Measurements from ENCODE around the gene ADAM15. TPM values are rescaled to one million over a fixed set of nuclear protein-coding genes. Genes with fewer than 3 reads are reported as not detected.

ADAM15 gene
- total RNA-seq, 4 donors from 2014 or later = 304 to 327 (median 321) TPM

DNA sequence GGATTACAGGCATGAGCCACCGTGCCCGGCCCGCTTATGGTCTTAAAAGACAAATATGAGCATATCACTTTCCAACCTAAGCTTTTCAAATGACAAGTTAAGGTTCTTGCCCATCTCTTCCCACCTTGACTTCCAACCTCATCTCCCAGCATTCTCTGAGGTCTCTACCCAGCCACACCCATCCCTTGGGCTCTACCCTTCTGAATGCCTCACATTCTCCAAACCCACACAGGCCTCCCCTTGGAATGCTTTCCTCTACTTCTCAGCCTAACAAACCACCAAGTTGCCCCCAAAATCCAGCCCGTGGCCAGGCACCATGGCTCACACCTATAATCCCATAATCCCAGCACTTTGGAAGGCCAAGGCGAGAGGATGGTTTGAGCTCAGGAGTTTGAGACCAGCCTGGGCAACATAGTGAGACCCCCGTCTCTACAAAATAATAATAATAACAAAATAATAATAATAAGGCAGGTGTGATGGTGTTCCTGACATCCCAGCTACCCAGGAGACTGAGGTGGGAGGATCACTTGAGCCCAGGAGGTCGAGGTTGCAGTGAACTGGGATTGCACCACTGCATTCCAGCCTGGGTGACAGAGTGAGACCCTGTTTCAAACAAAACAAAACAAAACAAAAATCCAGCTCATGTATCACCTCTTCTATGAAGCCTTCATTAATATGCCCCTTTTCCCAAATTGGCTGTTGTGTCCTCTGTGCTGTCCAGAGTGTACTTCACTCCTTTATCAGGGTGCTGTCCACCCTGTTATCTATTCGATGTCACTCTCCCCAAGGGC, 28.8 kb upstream of the ADAM15 start:
- DNase-seq (ENCODE audit: low spot score in 2 of 2) = no peak
- Histone ChIP-seq H3K36me3 (no peaks in the 10 kb centered on the region), H3K4me1 (peaks cover 45% of the 10 kb centered on the region), H3K4me3 (no peak overlapping the region), H3K27ac (no peak overlapping the region), H3K9me3 (no peaks in the 10 kb centered on the region), H3K27me3 (no peaks in the 10 kb centered on the region)
- TF ChIP-seq POLR2AphosphoS5 (IDR thresholded peaks at IDR 0.05) (no peak), POLR2A (IDR thresholded peaks at IDR 0.05) (no peak), EP300 (IDR thresholded peaks at IDR 0.05) (no peak)
- TF ChIP-seq, protein P1, sequence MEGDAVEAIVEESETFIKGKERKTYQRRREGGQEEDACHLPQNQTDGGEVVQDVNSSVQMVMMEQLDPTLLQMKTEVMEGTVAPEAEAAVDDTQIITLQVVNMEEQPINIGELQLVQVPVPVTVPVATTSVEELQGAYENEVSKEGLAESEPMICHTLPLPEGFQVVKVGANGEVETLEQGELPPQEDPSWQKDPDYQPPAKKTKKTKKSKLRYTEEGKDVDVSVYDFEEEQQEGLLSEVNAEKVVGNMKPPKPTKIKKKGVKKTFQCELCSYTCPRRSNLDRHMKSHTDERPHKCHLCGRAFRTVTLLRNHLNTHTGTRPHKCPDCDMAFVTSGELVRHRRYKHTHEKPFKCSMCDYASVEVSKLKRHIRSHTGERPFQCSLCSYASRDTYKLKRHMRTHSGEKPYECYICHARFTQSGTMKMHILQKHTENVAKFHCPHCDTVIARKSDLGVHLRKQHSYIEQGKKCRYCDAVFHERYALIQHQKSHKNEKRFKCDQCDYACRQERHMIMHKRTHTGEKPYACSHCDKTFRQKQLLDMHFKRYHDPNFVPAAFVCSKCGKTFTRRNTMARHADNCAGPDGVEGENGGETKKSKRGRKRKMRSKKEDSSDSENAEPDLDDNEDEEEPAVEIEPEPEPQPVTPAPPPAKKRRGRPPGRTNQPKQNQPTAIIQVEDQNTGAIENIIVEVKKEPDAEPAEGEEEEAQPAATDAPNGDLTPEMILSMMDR (IDR thresholded peaks at IDR 0.05) = no peak
- WGBS = 75% methylated on average over 8 of the region's 8 CpGs

DNA sequence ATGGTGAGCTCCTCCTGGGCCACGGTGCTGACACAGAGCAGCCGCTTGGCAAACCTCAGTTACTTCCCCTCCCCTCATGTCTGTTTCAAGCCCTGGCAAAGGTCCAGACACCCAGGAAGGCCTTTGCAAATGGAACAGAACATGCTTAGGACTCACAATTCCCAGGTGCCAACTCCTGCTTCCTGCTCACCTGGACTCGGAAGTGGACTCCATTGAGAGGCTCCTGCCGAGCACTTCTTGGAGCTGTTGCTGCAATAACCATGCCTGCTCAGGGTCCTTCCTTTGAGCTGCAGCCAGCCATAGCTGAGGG, 28.2 kb upstream of the ADAM15 start:
- WGBS = 47% methylated on average over 4 of the region's 4 CpGs
- no peaks in the 10 kb centered on the region for H3K27me3 ChIP-seq
- DNase-seq (ENCODE audit: low spot score in 2 of 2) = no peak
- TF ChIP-seq, protein P1 (IDR thresholded peaks at IDR 0.05) = no peak
- TF ChIP-seq EP300 (IDR thresholded peaks at IDR 0.05) = no peak
- no peak for TF ChIP-seq POLR2AphosphoS5 (IDR thresholded peaks at IDR 0.05)
- no peak for TF ChIP-seq POLR2A (IDR thresholded peaks at IDR 0.05)
- no peaks in the 10 kb centered on the region for H3K9me3 ChIP-seq
- H3K27ac ChIP-seq = no peak overlapping the region
- peaks cover 40% of the 10 kb centered on the region for H3K4me1 ChIP-seq
- H3K4me3 ChIP-seq = no peak overlapping the region
- H3K36me3 ChIP-seq = no peaks in the 10 kb centered on the region

DNA sequence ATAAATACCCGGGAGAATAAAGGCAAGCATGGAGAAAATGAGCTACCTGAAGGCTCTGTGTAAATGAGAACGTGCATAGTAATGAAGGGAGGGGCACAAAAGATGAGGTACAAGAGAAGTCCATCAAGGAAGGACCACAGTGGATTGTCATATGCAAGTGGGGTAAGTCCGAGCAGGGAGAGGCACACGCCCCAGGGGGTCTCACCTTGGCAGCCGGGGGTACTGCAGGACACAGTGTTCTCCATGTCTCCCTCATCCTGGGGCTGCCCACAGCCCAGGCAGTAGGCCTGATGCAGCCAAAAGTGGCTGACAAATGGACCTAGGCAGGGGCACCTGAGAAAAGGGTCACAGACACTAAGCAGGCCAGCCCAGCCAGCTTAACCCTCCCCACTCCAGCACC, 27.5 kb upstream of the ADAM15 start:
- 64% methylated on average over 5 of the region's 5 CpGs for WGBS
- H3K4me3 ChIP-seq = no peak overlapping the region
- no peak overlapping the region for H3K27ac ChIP-seq
- TF ChIP-seq, protein P1 (IDR thresholded peaks at IDR 0.05) = no peak
- no peak for TF ChIP-seq POLR2A (IDR thresholded peaks at IDR 0.05)
- TF ChIP-seq POLR2AphosphoS5 (IDR thresholded peaks at IDR 0.05) = no peak
- no peak for TF ChIP-seq EP300 (IDR thresholded peaks at IDR 0.05)
- H3K4me1 ChIP-seq = peaks cover 33% of the 10 kb centered on the region
- no peaks in the 10 kb centered on the region for H3K36me3 ChIP-seq
- no peaks in the 10 kb centered on the region for H3K27me3 ChIP-seq
- no peaks in the 10 kb centered on the region for H3K9me3 ChIP-seq
- DNase-seq (ENCODE audit: low spot score in 2 of 2) = no peak

DNA sequence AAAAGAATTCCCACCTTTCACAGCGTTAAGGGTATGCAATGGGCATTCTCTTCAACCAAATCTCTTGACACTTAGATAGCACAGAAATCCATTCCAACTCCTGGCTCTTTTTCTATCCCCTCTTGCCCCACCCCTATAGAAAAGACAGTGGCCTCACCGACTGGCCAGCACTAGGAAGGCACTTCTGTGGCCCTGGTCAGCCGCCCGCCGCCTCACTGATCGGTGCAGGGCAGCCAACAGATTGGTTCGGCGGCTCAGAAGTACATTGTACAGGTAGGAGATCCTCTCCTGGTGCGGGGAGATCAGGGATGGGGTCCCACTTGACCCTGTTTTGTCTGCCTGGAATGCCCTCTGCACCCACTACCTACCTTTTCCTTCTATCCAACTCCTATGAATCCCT, 26.8 kb upstream of the ADAM15 start:
- Histone ChIP-seq H3K36me3 (no peaks in the 10 kb centered on the region), H3K27me3 (no peaks in the 10 kb centered on the region), H3K27ac (no peak overlapping the region), H3K4me3 (no peak overlapping the region), H3K9me3 (no peaks in the 10 kb centered on the region), H3K4me1 (peaks cover 26% of the 10 kb centered on the region)
- DNase-seq (ENCODE audit: low spot score in 2 of 2) = no peak
- WGBS = 95% methylated on average over 9 of the region's 9 CpGs
- TF ChIP-seq EP300 (IDR thresholded peaks at IDR 0.05) (no peak), POLR2AphosphoS5 (IDR thresholded peaks at IDR 0.05) (no peak), POLR2A (IDR thresholded peaks at IDR 0.05) (no peak)
- TF ChIP-seq, protein P1 (IDR thresholded peaks at IDR 0.05) = no peak

DNA sequence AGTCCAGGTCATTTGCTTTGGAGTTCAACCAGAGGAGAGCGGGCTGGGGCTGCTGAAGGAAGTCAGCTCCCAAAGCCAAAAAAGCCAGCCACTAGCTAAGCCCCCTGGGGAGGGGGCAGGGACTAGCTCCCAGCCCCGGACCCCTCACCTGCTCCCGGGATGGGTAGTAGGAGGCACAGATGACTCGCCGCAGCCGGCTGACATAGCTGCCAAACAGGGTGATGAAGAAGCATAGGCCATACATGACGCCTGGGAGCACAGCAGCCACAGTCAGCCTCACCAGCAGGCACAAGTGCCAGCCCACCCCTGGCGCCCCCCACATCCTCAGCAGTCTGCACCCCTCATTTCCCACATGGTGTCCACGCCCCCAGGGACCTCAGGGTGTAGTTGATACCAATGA, 25.0 kb upstream of the ADAM15 start:
- Histone ChIP-seq H3K4me1 (peaks cover 13% of the 10 kb centered on the region), H3K27ac (no peak overlapping the region), H3K36me3 (no peaks in the 10 kb centered on the region), H3K4me3 (no peak overlapping the region), H3K27me3 (no peaks in the 10 kb centered on the region), H3K9me3 (no peaks in the 10 kb centered on the region)
- no peak for DNase-seq (ENCODE audit: low spot score in 2 of 2)
- WGBS = 50% methylated on average over 3 of the region's 9 CpGs
- TF ChIP-seq, protein P1 (IDR thresholded peaks at IDR 0.05) = no peak
- TF ChIP-seq POLR2AphosphoS5 (IDR thresholded peaks at IDR 0.05) = no peak
- TF ChIP-seq POLR2A (IDR thresholded peaks at IDR 0.05) = no peak
- no peak for TF ChIP-seq EP300 (IDR thresholded peaks at IDR 0.05)

Data from suprapubic skin (tissue), 4 donors.